Bronchial epithelial cell (primary cell): ENCODE measurements around the gene CZIB. TPM values are rescaled to one million over a fixed set of nuclear protein-coding genes. Genes with fewer than 3 reads are reported as not detected.
A peak's percentile ranks its signal among the peaks of the same experiment; 100 is the strongest.

ENCODE experiments used
- DNase-seq: peaks from one replicate; pipeline ENCODE4 v3.0.0-alpha.2; 2010; ENCODE audit warnings: low read depth
- FAIRE-seq: peaks from 2 replicates; lab custom pipeline; 2011; peaks lifted over from hg19 to GRCh38; lab: Jason Lieb, UNC
- H3K27me3 ChIP-seq: 2 replicates; pipeline ENCODE4 v1.5.1; 2011; ENCODE audit warnings: low read length; ENCODE audit not compliant: control insufficient read depth, insufficient read depth
- H3K36me3 ChIP-seq: 2 replicates; pipeline ENCODE4 v1.5.1; 2011; ENCODE audit warnings: low read length; ENCODE audit not compliant: control insufficient read depth, insufficient read depth
- H3K4me3 ChIP-seq: 2 replicates; pipeline ENCODE4 v1.5.1; 2011; ENCODE audit warnings: mild to moderate bottlenecking, low read depth, low read length, control low read depth
- total RNA-seq: library from RNA; depleted of rRNA; stranded (reverse); fragments of >200 nt; gene quantifications from 2 replicates; pipeline ENCODE4 v1.2.1, GENCODE V29; 2014
- TF ChIP-seq, protein P1 (sequence below): IDR thresholded peaks from 2 replicates; pipeline ENCODE4 v1.5.1; 2011; ENCODE audit warnings: mild to moderate bottlenecking, moderate library complexity, low read length, control low read depth, inconsistent platforms; ENCODE audit not compliant: insufficient read depth, severe bottlenecking

Gene CZIB
- total RNA-seq, 1 donor from 2014 or later, result 37.9 TPM

DNA sequence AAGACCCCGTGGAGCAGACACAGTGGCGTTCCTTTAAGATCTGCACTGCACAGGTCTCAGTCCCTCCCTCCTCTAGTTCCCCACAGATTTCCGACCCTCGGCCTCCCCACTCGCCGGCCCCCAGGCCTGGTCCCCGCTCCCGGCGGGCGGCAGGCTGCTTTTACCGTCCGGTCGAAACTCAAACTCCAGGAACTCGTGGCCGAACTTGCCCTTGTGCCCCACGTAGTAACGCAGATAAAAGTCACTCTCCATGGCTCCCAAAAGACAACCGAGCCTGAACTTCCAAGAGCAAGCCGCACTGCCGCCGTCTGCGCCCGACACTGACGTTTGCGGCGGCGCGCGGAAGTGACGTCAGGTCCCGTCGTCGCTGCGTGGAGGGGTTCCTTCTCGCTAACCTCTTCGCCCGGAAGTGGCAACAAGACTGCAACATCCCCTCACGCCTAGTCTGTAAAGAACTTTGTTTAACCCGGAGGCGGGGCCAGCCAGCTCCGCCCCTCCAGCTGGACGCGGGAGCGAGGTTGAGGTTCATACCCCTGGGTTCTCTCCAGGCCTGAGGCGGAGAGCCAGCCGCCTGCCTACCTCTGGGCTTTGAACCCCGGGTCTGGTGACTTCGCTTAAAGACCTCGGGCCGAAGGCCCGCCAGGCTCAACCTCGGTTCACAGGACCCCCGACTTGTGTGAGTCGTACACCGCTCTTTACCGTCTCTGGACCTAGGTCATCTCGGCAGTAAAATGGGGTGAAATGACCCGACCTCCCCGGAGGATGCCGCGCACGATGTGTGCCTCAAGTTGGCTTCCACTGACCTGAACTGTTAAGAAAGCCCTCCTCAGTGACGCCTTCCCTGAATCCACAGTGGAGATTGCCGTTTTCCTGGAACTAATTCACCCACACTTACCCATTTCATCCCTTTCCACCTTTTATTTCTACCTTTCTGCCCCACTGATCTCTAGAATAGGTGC, 18.0 kb upstream of the CZIB start, which contains the start of gene MAGOH:
TSS of gene MAGOH (minus strand) at position 322 of the 959 bp plus-strand sequence. CDS start at position 252, 70 bp downstream.
- DNase-seq, result peak; percentile 89
- no peak for FAIRE-seq
- TF ChIP-seq, protein P1, sequence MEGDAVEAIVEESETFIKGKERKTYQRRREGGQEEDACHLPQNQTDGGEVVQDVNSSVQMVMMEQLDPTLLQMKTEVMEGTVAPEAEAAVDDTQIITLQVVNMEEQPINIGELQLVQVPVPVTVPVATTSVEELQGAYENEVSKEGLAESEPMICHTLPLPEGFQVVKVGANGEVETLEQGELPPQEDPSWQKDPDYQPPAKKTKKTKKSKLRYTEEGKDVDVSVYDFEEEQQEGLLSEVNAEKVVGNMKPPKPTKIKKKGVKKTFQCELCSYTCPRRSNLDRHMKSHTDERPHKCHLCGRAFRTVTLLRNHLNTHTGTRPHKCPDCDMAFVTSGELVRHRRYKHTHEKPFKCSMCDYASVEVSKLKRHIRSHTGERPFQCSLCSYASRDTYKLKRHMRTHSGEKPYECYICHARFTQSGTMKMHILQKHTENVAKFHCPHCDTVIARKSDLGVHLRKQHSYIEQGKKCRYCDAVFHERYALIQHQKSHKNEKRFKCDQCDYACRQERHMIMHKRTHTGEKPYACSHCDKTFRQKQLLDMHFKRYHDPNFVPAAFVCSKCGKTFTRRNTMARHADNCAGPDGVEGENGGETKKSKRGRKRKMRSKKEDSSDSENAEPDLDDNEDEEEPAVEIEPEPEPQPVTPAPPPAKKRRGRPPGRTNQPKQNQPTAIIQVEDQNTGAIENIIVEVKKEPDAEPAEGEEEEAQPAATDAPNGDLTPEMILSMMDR, result no peak
- Histone ChIP-seq H3K4me3 (peak within 1 kb of the TSS; percentile 69), H3K36me3 (peaks cover 2% of the 10 kb centered on the region), H3K27me3 (no peaks in the 10 kb centered on the region)

DNA sequence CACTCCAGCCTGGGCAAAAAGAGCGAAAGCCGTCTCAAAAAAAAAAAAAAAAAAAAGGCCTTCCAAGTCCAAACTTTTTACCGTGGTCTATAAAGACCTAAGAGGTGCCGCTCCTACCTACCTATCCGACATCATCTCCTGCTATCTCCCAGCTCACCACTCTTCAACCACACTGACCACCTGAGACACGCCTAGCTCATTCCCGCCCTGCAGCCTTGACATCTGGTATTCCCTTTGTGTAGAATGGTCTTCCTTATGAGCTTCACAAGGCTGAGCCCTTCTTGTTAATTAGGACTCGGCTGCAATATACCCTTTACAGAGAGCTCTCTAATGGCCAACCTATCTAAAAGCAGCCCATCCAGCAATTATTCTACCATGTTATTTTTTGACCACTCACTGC, 17.2 kb upstream of the CZIB start:
- TF ChIP-seq, protein P1, result no peak
- Histone ChIP-seq H3K27me3 (no peaks in the 10 kb centered on the region), H3K36me3 (peaks cover 4% of the 10 kb centered on the region), H3K4me3 (peak overlapping the region; percentile 69)
- DNase-seq, result no peak
- no peak for FAIRE-seq

DNA sequence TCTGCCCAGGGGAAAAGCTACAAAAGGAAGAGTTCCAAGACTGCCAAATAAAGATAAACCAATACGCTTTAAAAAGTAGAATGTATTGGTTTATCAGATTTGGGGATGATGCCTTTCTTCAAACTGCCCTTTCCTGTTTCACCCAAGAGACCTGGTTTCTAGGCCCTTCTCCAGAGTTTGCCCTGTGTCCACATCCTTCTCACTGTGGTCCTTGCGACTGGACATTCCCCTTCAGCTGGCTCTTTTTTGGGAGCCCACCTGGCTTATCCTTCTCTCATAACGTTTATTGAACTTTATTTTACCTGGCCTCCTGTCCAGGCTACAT, 490 bp upstream of the CZIB start:
- Histone ChIP-seq H3K27me3 (no peaks in the 10 kb centered on the region), H3K36me3 (peaks cover 4% of the 10 kb centered on the region), H3K4me3 (peak overlapping the region; percentile 83)
- TF ChIP-seq, protein P1, result no peak
- no peak for DNase-seq
- FAIRE-seq, result no peak

DNA sequence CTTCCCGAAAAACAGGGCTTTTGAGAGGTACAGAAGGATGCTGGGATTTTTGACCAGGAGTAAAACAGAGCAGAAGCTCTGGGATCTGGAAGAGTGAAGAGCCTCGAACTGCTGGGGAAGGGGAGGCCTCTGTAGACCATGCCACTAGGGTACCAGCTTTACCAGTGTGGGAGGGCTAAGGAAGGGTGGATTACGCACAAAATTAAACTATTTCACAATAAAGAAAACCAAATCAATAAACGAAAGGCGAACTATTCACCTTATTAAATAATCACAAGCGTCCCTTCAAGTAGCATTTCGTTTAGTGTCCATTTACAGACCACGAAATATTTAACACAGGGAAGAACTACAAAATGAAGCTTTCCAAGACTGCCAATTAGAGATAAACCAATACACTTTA, 723 bp downstream of the CZIB start:
- Histone ChIP-seq H3K4me3 (peak overlapping the region; percentile 83), H3K27me3 (no peaks in the 10 kb centered on the region), H3K36me3 (peaks cover 6% of the 10 kb centered on the region)
- FAIRE-seq (no peak), DNase-seq (no peak)
- TF ChIP-seq, protein P1, result no peak

DNA sequence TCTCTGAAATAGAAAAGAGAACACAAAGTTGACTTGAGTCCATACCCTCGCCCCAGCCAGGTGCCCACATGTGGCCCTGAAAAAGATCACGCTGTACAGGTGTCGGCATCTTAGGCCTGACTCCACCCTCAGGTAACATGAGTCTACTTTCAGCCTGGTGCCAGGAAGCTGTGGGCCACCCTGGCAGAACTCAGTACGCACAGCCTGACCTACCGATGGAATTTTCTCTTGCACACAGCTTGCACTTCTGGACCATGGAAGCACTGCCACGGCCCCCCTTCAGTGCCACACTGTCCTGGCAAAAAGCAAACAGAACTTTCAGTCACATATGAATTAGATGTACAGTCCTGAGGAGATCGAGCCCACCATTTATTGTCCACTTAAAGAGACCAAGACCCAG, 2.2 kb downstream of the CZIB start:
- H3K36me3 ChIP-seq, result peaks cover 8% of the 10 kb centered on the region
- no peaks in the 10 kb centered on the region for H3K27me3 ChIP-seq
- FAIRE-seq (no peak), DNase-seq (no peak)
- no peak overlapping the region for H3K4me3 ChIP-seq
- TF ChIP-seq, protein P1, result no peak
